ENCODE data around the gene GAS7.

Gene GAS7

DNA sequence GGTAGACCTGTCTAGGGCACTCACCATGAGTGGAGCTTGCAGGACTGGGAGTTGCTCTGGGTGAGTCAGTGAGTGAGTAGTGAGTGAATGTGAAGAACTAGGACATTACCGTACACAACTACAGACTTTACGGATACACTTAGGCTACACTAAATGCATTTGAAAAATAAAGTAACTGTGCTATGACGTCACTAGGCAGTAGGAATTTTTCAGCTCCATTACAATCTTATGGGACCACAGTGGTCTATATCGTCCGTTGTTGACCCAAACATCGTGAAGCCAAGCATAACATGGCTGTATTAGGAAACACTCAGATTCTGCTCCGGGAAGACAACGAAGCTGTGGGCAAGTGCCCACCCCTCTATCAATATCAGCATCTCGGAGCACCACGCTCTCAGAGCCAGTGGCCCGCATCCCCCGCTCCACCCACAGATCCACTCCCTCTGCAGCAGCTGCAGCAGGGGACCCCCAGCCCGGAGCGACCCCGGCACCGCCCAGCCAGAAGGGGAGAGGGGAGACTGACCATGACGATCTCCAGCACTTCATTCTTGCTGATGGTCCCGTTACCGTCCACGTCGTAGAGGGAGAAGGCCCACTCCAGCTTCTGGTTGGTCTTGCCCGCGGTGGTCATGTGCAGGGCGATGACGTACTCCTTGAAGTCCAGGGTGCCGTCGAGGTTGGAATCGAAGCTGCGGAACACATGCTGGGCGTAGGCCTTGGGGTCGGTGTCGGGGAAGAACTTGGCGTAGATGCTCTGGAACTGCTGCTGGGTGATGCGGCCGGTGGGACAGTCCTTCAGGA, 293.9 kb downstream of the GAS7 start:
- no peak overlapping the region for H3K9ac ChIP-seq
- no peak overlapping the region for H3K27ac ChIP-seq
- H3K4me2 ChIP-seq: no peak overlapping the region
- TF ChIP-seq, protein P1, sequence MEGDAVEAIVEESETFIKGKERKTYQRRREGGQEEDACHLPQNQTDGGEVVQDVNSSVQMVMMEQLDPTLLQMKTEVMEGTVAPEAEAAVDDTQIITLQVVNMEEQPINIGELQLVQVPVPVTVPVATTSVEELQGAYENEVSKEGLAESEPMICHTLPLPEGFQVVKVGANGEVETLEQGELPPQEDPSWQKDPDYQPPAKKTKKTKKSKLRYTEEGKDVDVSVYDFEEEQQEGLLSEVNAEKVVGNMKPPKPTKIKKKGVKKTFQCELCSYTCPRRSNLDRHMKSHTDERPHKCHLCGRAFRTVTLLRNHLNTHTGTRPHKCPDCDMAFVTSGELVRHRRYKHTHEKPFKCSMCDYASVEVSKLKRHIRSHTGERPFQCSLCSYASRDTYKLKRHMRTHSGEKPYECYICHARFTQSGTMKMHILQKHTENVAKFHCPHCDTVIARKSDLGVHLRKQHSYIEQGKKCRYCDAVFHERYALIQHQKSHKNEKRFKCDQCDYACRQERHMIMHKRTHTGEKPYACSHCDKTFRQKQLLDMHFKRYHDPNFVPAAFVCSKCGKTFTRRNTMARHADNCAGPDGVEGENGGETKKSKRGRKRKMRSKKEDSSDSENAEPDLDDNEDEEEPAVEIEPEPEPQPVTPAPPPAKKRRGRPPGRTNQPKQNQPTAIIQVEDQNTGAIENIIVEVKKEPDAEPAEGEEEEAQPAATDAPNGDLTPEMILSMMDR (conservative IDR thresholded peaks at IDR 0.05; ENCODE audit: low read depth, low read length): no peak
- no peaks in the 10 kb centered on the region for H3K79me2 ChIP-seq (ENCODE audit: insufficient read depth, low read depth)
- no peak overlapping the region for H2AFZ ChIP-seq (ENCODE audit: low read depth)
- H3K27me3 ChIP-seq (ENCODE audit: insufficient read depth, low read depth): no peaks in the 10 kb centered on the region
- H4K20me1 ChIP-seq (ENCODE audit: insufficient read depth): no peaks in the 10 kb centered on the region
- no peaks in the 10 kb centered on the region for H3K36me3 ChIP-seq (ENCODE audit: insufficient read depth)
- H3K4me1 ChIP-seq (ENCODE audit: low read depth, poor library complexity, severe bottlenecking): no peaks in the 10 kb centered on the region
- H3K4me3 ChIP-seq (IDR thresholded peaks at IDR 0.05; ENCODE audit: insufficient read depth, low read depth, low read length): no peak overlapping the region

DNA sequence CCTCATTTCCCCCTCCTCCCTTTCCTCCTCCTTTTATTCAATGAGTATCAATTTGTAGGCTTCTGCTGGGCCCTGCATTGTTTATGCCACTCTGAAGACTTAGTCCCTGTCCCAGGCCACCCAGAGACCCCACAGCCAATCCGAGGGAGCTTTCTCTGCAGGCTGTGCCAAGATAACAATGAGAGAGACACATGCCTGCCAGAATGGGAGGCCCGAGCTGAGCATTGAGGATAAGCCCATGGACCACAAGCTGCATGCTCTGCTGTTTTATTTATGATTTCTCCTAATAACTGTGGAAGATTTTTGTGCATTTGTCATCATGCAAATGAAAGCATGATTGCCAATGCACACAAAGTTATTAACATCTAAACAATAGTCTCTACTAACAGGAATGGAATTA, 296.3 kb downstream of the GAS7 start:
- no peak overlapping the region for H3K4me2 ChIP-seq
- no peak overlapping the region for H2AFZ ChIP-seq (ENCODE audit: low read depth)
- no peak overlapping the region for H3K9ac ChIP-seq

DNA sequence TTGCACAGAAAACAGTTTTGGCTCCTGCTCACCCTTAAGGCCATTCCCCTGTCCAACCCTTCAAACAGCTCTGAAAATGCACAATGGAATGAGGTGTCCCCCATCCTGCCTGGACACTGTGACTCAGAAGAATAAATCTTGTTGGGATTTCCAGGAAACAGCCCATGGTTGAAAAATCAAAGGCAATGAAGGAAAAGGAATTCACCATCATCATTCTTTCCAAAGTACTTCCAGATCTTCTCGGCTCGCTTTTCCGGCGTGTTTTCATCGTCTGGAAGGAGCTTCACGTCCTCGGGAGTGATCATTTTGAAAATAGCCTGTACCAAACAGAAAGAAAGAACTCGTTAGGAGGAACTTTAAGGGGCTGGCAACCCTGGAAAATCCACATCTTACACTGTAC, 297.6 kb downstream of the GAS7 start:
- no peak overlapping the region for H2AFZ ChIP-seq (ENCODE audit: low read depth)
- H3K4me2 ChIP-seq: no peak overlapping the region
- no peak overlapping the region for H3K27ac ChIP-seq

More for the DNA sequence above, 296.3 kb downstream of the GAS7 start:
- Histone ChIP-seq H3K4me3 (IDR thresholded peaks at IDR 0.05; ENCODE audit: insufficient read depth, low read depth, low read length) (no peak overlapping the region), H3K79me2 (ENCODE audit: insufficient read depth, low read depth) (no peaks in the 10 kb centered on the region), H3K36me3 (ENCODE audit: insufficient read depth) (no peaks in the 10 kb centered on the region), H4K20me1 (ENCODE audit: insufficient read depth) (no peaks in the 10 kb centered on the region), H3K4me1 (ENCODE audit: low read depth, poor library complexity, severe bottlenecking) (no peaks in the 10 kb centered on the region), H3K27me3 (ENCODE audit: insufficient read depth, low read depth) (no peaks in the 10 kb centered on the region), H3K27ac (no peak overlapping the region)
- TF ChIP-seq, protein P1 (conservative IDR thresholded peaks at IDR 0.05; ENCODE audit: low read depth, low read length): no peak

DNA sequence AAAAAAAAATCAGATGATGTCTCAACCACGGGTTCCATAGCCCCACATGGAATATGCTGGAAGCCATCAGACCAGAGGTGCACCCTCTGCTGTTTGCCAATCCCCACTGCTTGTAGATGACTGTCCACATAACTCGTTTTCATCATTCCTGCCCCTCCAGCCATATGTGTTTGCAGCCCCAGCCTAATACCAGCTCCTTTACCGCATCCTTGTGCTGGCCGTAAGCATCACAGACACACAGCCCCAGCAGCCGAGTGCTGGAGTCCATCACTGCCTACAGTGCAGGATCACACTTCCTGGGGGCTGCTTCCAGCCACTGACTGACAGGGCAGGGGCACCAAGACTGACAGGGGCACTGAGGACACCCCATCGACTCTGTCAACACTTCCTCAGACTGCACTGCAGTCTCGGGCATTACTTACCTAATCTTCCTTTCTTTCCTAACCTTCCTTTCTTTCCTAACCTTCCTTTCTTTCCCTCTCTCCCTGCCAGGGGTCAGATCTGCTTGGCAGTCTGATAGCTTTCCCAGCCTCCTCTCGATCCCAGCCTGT, 298.3 kb downstream of the GAS7 start:
- H3K4me1 ChIP-seq (ENCODE audit: low read depth, poor library complexity, severe bottlenecking): no peaks in the 10 kb centered on the region
- no peaks in the 10 kb centered on the region for H3K79me2 ChIP-seq (ENCODE audit: insufficient read depth, low read depth)
- no peak overlapping the region for H3K4me3 ChIP-seq (IDR thresholded peaks at IDR 0.05; ENCODE audit: insufficient read depth, low read depth, low read length)
- H3K4me2 ChIP-seq: no peak overlapping the region
- no peak overlapping the region for H3K9ac ChIP-seq
- no peaks in the 10 kb centered on the region for H4K20me1 ChIP-seq (ENCODE audit: insufficient read depth)
- TF ChIP-seq, protein P1 (conservative IDR thresholded peaks at IDR 0.05; ENCODE audit: low read depth, low read length): no peak
- no peak overlapping the region for H2AFZ ChIP-seq (ENCODE audit: low read depth)
- H3K27ac ChIP-seq: no peak overlapping the region
- no peaks in the 10 kb centered on the region for H3K27me3 ChIP-seq (ENCODE audit: insufficient read depth, low read depth)
- no peaks in the 10 kb centered on the region for H3K36me3 ChIP-seq (ENCODE audit: insufficient read depth)

More for the DNA sequence above, 297.6 kb downstream of the GAS7 start:
- no peaks in the 10 kb centered on the region for H3K27me3 ChIP-seq (ENCODE audit: insufficient read depth, low read depth)
- no peaks in the 10 kb centered on the region for H3K79me2 ChIP-seq (ENCODE audit: insufficient read depth, low read depth)
- H4K20me1 ChIP-seq (ENCODE audit: insufficient read depth): no peaks in the 10 kb centered on the region
- TF ChIP-seq, protein P1 (conservative IDR thresholded peaks at IDR 0.05; ENCODE audit: low read depth, low read length): no peak
- no peaks in the 10 kb centered on the region for H3K36me3 ChIP-seq (ENCODE audit: insufficient read depth)
- no peak overlapping the region for H3K4me3 ChIP-seq (IDR thresholded peaks at IDR 0.05; ENCODE audit: insufficient read depth, low read depth, low read length)
- H3K9ac ChIP-seq: no peak overlapping the region
- no peaks in the 10 kb centered on the region for H3K4me1 ChIP-seq (ENCODE audit: low read depth, poor library complexity, severe bottlenecking)

All from KMS-11 (cell line).